ENCODE measurements around the gene FXYD6. TPM values are rescaled to one million over a fixed set of nuclear protein-coding genes. Genes with fewer than 3 reads are reported as not detected.
"Not testable (repeated sequence)": the region's sequence is repeated elsewhere in the genome, so short reads cannot be mapped to it uniquely, and the experiment has no call there.

The FXYD6 gene, protein sequence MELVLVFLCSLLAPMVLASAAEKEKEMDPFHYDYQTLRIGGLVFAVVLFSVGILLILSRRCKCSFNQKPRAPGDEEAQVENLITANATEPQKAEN
- 141 TPM for total RNA-seq

DNA sequence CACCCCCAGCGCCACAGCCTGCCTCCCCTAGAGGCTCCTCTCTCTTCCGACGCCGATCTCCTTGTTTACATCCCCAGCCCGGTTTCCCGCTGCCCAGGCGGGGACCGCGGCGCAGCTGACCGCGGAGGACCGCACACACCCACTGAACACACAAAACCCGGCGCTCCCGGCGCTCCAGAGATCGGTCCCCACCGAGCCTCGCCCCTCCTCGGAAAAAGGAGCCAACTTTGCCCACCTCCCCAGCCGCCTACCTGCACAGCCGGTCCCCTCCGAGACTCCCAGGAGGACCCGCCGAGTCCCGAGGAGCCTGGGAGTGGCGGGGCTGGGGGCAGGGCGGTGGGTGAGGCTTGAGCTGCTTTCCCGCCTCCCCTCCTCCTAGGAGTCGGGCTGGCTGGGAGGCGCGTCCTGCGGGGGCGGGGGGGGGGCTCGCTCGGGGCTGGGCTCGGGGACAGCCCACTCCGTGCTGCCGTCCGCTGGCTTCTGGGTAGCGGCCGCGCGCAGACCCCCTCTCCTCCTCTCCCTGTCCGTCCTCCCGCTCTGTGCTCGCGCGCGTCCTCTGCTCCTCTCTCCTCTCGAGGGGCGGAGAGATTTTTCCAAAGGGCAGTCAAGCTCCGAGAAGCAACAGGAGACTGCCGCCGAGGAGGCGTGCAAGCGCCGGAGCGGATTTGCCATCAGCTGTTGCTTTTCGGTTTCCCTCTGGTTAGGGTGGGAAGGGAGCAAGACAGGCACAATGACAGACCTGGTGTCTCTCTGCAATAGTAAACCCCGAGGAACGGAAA, at the start of gene FXYD6:
TSS of gene FXYD6 (minus strand) at position 318 of the 779 bp plus-strand sequence. CDS start 33,882 bp downstream, outside the sequence.
- intact Hi-C loops (cut with DNase I): no loop called here
- peak; percentile 84 for ATAC-seq
- no peak for DNase-seq (ENCODE audit: low spot score)

DNA sequence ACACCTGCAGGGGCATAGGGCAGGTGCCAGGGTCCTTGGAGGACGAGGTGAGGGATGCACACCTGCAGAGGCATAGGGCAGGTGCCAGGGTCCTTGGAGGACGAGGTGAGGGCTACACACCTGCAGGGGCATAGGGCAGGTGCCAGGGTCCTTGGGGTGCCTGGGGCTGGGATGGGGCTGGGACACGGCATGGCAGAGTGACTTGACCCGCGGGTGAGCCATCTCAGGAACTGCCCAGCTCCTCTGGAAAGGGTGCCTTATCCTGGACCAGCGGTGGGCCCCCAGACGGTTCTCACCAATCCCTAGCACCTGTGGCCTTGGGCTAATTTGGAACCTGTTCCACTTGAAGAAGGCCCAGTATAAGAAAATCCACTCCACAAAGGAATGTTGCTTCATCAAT, 49.7 kb upstream of the FXYD6 start:
- DNase-seq (ENCODE audit: low spot score); intact Hi-C loops (cut with DNase I); ATAC-seq: not testable (repeated sequence)

DNA sequence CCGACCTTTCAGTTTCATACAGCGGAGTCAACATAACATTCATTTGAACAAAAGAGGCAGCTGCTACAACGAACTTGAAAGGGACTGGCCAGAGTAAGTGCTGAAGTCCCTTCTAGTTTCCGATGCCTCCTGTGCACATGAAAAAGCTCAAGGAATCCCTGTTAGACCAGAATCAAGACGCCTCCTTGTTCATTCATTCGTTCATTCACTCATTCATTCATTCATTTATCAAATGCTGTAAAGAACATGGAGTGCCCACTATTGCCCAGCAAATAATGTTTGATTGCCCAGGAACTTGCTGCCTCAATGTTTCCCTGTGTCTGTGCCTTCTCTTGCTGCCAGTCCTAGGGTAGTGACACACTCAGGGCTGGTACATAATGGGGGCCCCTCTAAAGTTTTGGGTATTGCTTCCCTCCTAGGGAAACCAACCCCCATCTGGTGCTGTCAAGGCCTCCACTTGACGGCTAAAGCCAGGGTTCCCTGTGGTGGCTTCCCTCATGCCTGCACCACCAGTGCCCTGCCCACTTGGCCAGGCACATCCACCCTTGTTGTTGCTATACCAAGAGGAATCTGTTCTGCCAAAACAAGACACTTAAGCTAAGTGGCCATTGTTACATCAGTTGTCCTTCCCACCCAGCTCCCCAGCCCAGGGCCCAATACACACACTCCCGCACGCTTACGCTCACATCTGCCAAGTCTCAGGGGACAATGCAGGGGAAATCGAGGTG, 48.9 kb upstream of the FXYD6 start:
- no peak for ATAC-seq
- intact Hi-C loops (cut with DNase I): no loop called here
- no peak for DNase-seq (ENCODE audit: low spot score)

DNA sequence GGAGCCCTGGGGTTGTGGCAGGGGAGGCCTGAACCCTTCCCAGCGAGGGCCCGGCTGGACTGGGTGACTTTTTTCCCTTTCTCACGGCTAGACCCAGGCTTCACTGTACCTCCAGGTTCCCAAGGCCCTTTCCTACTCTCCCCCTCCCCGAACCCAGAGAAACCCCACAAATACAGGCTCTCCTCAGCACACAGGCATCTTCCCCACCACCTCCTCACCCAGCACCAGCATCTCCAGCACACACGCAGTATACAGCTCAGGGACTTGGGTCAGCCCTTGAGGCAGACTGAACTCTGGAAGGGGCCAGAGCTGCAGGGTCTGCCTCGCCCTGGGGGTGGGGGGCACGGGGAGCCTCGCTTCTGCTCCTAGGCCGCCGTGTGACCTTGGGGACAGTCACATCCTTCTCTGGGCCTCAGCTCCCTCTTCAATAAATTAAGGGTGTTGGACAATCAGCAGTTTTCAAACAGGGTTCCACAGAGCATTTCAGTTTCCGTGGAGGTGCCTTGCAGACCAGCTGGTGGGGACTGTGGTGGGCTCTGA, 48.2 kb upstream of the FXYD6 start:
- no peak for ATAC-seq

DNA sequence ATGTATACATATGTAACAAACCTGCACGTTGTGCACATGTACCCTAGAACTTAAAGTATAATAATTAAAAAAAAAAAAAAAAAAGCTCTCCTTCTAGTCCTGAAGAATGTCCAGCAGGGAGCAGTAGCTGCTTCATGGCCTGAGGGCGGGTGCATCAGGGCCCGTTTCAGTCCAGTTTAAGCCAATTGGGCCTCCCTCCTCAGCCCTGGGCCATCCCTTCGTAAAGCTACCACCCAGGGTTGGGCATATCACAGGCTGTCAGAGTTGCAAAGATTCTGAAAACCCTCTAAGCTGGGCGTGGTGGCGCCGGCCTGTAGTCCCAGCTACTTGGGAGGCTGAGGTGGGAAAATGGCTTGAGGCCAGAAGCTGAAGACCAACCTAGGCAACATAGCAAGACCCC, 47.3 kb upstream of the FXYD6 start:
- ATAC-seq (no peak), DNase-seq (ENCODE audit: low spot score) (no peak)
- intact Hi-C loops (cut with DNase I): no loop called here

More for the DNA sequence above, 48.2 kb upstream of the FXYD6 start:
- DNase-seq (ENCODE audit: low spot score): no peak
- intact Hi-C loops (cut with DNase I): no loop called here

DNA sequence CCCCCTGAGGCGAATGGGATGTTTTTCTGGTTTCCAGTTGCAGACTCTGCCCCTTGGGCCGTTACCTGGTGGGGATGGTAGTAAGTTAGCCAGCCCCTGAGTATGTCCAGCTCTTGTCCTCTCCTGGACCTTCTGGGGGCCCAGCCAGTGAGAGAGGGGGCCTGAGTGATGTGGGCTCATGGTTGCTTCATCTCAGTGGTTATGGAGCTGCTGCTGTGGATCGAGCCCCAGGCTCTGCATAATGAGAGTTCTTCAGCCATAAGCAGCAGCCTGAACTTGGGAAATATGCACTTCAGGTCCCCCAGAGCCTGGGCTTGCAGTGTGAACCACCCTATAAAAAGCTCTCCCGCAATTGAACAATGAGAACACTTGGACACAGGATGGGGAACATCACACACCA, 46.8 kb upstream of the FXYD6 start:
- DNase-seq (ENCODE audit: low spot score) (no peak), ATAC-seq (no peak)

DNA sequence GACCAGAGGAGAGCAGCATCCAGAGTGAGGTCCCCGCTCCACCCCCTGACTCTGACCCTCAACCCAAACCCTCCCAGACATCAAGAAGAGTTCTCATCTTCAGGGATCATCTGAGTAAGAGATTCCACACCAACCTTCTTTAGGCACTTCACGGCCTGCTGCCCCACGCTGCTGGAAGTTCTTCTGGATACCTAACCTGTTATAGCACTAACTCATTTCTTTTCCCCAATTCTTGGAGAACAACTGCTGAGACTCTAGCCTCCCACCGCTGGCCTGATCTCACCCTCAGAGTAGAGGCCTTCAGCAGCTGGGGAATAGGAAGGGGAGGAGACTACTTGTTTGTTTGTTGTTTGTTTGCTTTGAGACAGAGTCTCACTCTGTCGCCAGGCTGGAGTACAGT, 45.4 kb upstream of the FXYD6 start:
- DNase-seq (ENCODE audit: low spot score): no peak

More for the DNA sequence above, 46.8 kb upstream of the FXYD6 start:
- intact Hi-C loops (cut with DNase I): no loop called here

DNA sequence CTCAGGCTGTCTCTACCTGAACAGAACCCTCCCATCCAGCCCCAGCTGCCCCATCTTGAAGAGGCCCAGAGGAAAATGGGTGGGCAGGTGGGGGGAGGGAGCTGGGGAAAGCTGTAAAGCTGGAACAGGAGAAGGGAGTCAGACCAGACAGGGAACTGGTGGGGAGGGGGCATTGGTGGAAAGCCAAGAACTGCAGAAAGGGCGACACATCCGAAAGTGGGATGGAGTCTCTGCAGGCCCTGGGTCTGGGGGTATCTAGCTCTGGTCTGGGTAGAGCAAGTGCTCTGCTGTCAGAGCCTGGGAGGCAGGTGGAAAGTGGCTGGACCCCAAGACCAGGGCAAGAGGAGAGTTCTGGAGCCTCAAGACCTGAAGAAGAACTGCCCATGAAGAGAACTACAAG, 45.0 kb upstream of the FXYD6 start:
- no peak for DNase-seq (ENCODE audit: low spot score)
- no peak for ATAC-seq
- intact Hi-C loops (cut with DNase I): no loop called here

More for the DNA sequence above, 45.4 kb upstream of the FXYD6 start:
- intact Hi-C loops (cut with DNase I): no loop called here
- ATAC-seq: no peak

DNA sequence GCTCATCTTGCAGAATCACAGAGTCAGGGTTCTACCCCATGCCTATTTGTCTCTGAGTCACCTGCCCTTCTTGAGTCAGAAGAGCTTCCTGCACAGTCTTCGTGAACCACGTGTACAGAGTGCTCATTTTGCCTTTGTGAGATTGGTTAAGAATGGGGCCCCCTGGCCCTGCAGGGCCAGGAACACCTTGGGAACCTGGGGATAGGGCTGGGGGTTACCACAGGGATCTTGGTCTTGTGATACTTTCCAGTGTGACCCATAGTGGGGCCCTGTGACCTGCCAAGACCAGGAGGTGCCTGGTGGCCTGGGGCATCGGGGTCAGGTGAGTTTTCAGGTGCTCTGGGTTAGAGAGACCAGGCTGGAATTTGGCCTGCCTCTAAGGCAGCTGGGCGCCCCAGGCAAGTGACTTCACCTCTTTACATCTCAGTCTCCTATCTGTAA, 43.3 kb upstream of the FXYD6 start:
- intact Hi-C loops (cut with DNase I): no loop called here
- ATAC-seq (no peak), DNase-seq (ENCODE audit: low spot score) (no peak)

DNA sequence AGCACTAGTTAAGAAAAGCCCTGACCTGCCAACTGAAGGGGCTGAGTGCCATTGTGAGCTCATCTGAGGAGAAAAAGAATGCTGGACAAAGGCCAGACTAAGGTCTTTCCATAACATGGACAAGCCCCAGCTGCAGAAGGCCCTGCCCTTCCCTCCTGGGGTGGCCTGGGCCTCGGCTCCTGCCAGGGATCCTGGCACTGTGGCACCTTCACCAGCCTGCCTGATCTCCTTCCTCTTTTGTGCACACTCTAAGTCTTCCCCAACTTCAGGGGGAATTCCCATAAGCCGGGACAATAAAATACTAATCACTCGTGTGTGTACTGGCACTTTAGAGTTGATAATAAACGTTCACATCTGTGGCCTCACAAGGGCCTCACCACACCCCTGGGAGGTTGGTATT, 42.9 kb upstream of the FXYD6 start:
- intact Hi-C loops (cut with DNase I): no loop called here
- ATAC-seq (no peak), DNase-seq (ENCODE audit: low spot score) (peak; percentile 19)

DNA sequence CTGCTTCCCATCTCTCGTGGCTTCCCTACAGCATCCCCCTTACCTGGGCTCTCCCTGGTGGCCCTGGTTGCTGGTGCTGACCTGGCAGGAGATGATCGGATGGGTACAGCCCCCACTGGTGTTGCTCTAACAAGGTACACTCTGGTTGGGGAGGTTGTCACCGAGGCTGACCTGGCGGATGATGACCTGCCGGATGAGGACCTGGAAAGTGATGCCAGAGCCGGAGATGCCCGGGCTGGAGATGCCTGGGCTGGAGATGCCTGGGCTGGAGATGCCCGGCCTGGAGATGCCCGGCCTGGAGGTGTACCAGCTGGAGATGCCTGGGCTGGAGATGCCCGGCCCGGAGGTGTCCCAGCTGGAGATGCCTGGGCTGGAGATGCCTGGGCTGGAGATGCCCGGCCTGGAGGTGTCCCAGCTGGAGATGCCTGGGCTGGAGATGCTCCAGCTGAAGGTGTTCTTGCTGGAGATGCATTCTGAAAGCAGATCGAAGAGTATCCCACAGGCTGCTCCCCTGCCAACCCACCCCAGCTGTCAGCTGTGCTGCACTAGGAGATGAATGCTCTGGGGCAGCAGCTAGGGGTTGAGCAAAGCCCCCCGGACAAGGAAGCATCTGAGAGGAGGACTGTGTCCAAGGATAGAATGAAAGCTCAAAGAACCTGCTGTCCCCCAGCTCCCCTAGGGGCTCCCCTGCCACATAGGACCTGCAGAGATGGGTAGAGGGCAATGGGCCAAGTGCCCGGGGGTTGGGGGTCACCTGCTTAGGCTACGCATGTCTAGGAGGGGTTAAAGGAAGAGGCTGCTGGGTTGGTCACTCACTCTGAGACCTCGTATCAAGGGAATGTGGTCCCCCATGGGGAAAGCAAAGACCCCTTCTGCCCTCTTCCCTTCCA, 42.2 kb upstream of the FXYD6 start:
- DNase-seq (ENCODE audit: low spot score): peak; percentile 46
- ATAC-seq: no peak
- intact Hi-C loops (cut with DNase I): no loop called here

DNA sequence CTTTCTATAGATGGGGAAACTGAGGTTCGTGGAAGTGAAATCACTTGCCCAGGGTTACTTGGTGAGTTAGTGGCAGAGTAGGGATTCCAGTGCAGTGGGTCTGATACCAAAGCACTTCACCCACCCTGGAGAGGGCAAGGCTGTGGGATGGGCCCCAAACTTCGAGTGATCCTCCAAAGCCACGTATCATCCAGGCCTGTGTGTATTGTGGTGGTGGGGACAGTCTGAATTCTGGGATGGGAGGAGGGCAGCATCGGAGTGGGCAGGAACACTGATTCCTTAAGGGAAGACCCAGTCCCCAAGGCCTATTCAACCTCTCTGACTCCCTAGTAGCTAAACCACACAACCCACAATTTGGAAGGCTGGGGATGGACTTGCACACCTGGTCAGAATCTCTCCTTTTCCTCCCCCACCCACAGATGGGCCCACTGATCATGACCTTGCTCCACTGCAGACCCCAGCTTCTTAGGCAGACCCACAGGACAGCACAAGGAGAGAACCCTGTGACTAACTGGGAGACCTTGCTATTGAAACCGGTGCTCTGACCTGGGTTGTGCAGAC, 41.2 kb upstream of the FXYD6 start:
- intact Hi-C loops (cut with DNase I): no loop called here
- DNase-seq (ENCODE audit: low spot score) (peak; percentile 30), ATAC-seq (no peak)

DNA sequence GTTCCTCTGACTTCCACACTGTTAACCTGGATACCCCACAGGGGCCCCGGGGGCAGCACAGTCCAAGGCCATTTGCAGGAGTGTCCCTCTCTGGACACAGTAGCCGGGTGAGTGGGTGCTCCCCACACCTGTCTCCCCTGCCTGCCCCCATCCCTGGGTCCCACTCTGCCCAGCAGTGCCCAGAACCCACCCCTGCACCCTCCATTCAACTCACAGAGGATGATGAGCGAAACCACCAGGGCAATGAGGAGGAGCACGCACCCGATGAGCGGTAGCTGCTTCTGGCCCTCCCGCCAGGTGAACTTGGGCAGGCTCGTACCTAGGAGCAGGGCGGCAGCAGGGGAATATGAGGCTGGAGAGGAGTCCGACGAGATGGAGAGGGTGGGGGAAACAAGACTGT, 40.5 kb upstream of the FXYD6 start:
- intact Hi-C loops (cut with DNase I): no loop called here
- ATAC-seq: no peak
- DNase-seq (ENCODE audit: low spot score): peak; percentile 32

DNA sequence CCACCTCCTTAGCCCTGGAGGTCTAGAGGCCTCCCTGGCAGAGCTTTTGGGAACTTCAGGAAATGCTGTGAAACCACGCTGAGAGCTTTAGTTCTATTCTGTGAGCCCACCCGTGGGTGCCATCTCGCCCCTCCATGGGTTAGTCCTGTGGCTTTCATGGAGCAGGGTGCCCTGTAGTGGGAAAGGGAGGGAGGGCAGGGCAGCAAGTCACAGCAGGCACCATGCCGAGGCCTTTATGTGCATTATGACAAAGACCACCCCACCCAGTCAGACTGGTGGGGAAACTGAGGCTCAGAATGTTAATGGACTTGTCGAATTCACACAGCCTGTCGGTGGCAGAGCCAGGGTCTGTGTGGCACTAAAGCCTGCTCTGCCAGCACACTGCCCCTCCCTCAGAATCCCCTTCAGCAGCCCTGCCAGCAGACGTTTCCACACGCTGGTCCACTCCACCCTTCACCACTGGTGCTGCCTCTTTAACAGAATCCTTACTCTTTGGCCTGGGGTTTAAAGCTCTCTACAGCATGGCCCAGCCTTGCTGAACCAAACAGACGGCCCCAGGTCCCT, 39.3 kb upstream of the FXYD6 start:
- ATAC-seq (no peak), DNase-seq (ENCODE audit: low spot score) (peak; percentile 25)
- intact Hi-C loops (cut with DNase I): no loop called here

DNA sequence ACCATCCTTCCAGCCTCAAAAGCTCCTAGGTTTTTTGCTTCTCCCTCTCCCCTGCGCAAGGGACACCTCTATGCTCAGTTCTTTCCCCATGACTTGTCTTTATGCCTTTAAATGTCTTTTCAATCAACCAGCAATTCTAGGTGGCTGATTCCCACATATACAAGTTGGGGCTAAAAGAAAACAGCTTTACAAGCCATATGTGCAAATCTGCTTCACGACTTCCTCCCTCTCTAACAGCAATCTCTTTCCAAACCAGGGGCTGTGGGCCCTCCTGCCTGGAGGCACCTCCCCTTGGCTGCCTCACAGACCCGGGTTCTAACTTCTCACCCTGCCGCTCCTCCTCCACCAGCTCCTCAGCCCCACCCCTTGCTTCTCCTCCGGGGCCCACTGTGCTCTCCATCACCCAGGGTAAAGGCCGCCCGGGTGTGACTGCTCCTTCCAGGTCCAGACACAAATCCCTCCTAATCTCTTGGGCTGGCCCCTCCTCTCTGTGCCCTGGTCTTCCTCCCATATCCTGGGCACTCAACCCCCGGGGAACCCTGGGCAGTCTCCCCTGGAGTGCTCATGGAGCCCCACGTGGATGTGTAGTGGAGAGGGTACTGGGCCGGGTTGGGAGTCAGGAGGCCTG, 38.6 kb upstream of the FXYD6 start:
- ATAC-seq (no peak), DNase-seq (ENCODE audit: low spot score) (peak; percentile 45)
- intact Hi-C loops (cut with DNase I): no loop called here

DNA sequence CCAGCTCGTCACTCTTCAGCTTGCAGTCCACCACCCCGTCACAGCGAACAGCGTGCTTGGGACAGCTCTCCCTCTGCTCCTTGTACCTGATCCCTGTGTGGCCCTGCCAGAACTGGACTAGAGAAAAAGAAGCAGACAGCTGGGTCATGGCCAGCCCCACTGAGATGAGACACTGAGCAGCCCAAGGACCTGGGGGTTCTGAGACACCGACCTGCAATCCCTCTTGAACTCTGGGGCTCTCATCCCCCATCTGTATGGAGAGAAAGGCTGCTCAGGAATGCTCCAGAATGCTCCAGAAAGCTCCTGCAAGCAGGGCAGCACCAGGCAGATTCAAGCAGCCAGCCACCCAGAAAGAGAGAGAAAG, 37.9 kb upstream of the FXYD6 start:
- DNase-seq (ENCODE audit: low spot score): peak; percentile 42
- ATAC-seq: no peak
- intact Hi-C loops (cut with DNase I): no loop called here

DNA sequence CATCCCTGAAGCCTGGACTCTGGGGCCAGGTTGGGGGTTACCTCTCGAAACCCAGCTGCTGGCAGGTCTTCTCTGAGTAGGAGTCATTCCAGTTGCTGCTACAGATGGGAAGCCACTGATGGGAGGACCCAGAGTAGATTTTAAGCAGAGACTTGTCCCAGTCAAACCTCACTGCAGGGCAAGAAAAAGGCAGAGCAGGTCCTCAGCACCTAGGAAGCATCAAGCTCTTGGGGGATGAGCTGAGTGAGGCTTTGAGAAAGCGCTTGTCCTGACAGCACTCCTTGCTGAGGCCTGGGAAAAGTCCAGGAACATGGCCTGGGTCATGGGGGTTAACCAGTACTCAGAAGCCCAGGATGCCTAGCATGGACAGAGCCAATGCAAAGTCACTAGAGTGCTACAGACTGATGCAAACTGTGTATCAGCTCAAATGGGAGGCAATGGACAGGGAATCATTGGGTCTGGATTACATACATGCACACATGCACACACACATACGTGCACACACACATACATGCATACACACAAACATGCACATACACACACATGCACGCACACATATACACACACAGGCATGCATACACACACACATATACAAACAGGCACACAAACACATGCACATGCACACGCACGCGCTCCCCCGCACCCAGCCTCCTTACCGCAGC, 37.4 kb upstream of the FXYD6 start:
- ATAC-seq: no peak
- intact Hi-C loops (cut with DNase I): no loop called here
- peak; percentile 21 for DNase-seq (ENCODE audit: low spot score)

All from sciatic nerve (tissue), 2 donors.